HG02678 (cell line): ENCODE data around the gene SUSD1.
A peak's percentile ranks its signal among the peaks of the same experiment; 100 is the strongest.
"Not testable (repeated sequence)": the region's sequence is repeated elsewhere in the genome, so short reads cannot be mapped to it uniquely, and the experiment has no call there.

Experiments
- ATAC-seq: cut with Tn5 transposase; IDR thresholded peaks from one replicate; pipeline ENCODE4 v1.9.1; 2021; ENCODE audit warnings: mild to moderate bottlenecking, moderate library complexity; ENCODE audit not compliant: unreplicated experiment

The SUSD1 gene

GRCh38 chr9:112174222-112174964, 704 bp downstream of the SUSD1 start:
- peak; percentile 87 for ATAC-seq

- no peak for ATAC-seq
Measured at GRCh38 chr9:112173489-112174221, 1.4 kb downstream of the SUSD1 start.

GRCh38 chr9:112170968-112171367, 4.1 kb downstream of the SUSD1 start:
- ATAC-seq, result no peak

GRCh38 chr9:112170235-112170634, 4.9 kb downstream of the SUSD1 start:
- ATAC-seq, result no peak

- ATAC-seq, result no peak
Measured at GRCh38 chr9:112169368-112169767, 5.7 kb downstream of the SUSD1 start.

- ATAC-seq, result no peak
Measured at GRCh38 chr9:112168197-112168596, 6.9 kb downstream of the SUSD1 start.

GRCh38 chr9:112166176-112167140, 8.6 kb downstream of the SUSD1 start:
- ATAC-seq, result no peak

GRCh38 chr9:112162621-112163413, 12.3 kb downstream of the SUSD1 start:
- no peak for ATAC-seq

GRCh38 chr9:112159781-112160180, 15.3 kb downstream of the SUSD1 start:
- no peak for ATAC-seq

- ATAC-seq, result no peak
Measured at GRCh38 chr9:112158656-112159367, 16.3 kb downstream of the SUSD1 start.

- ATAC-seq, result no peak
Measured at GRCh38 chr9:112157961-112158360, 17.1 kb downstream of the SUSD1 start.

- no peak for ATAC-seq
Measured at GRCh38 chr9:112157087-112157486, 18.0 kb downstream of the SUSD1 start.

GRCh38 chr9:112149211-112149610, 25.9 kb downstream of the SUSD1 start:
- no peak for ATAC-seq

GRCh38 chr9:112145886-112146285, 29.2 kb downstream of the SUSD1 start:
- no peak for ATAC-seq

GRCh38 chr9:112144807-112145206, 30.3 kb downstream of the SUSD1 start:
- no peak for ATAC-seq

- ATAC-seq, result no peak
Measured at GRCh38 chr9:112142420-112142819, 32.7 kb downstream of the SUSD1 start.

GRCh38 chr9:112140936-112141335, 34.2 kb downstream of the SUSD1 start:
- ATAC-seq, result peak; percentile 13

GRCh38 chr9:112137066-112137465, 38.0 kb downstream of the SUSD1 start:
- ATAC-seq, result no peak

- ATAC-seq, result no peak
Measured at GRCh38 chr9:112135706-112136105, 39.4 kb downstream of the SUSD1 start.

- not testable (repeated sequence) for ATAC-seq
Measured at GRCh38 chr9:112133806-112134205, 41.3 kb downstream of the SUSD1 start.
